Measurements from ENCODE around the gene UBIAD1. TPM values are rescaled to one million over a fixed set of nuclear protein-coding genes. Genes with fewer than 3 reads are reported as not detected.

UBIAD1 gene
- total RNA-seq, 1 experiment from 2014 or later, result 21.6 TPM

GRCh38 chr1:11262171-11263049 is 10.6 kb upstream of the UBIAD1 start, which contains the start of gene MTOR (continued):
- TF ChIP-seq NFYB (CRISPR knock-in tag; conservative IDR thresholded peaks at IDR 0.05; ENCODE audit: low read depth), result peak; percentile 94
- no peak for TF ChIP-seq ZNF396 (CRISPR knock-in tag; IDR thresholded peaks at IDR 0.05; ENCODE audit: borderline replicate concordance)
- TF ChIP-seq RORB (CRISPR knock-in tag; IDR thresholded peaks at IDR 0.05), result no peak
- TF ChIP-seq AR (CRISPR knock-in tag; IDR thresholded peaks at IDR 0.05), result no peak
- TF ChIP-seq PRDM15 (CRISPR knock-in tag; IDR thresholded peaks at IDR 0.05), result no peak
- TF ChIP-seq ZNF317 (CRISPR knock-in tag; IDR thresholded peaks at IDR 0.05; ENCODE audit: borderline replicate concordance, low read depth), result no peak
- 0 out of 2 replicates have a peak, but pooled peaks have one; percentile 37 for TF ChIP-seq JUN (CRISPR knock-in tag; IDR thresholded peaks at IDR 0.05)
- no peak for TF ChIP-seq ATF2 (CRISPR knock-in tag; IDR thresholded peaks at IDR 0.05; ENCODE audit: borderline replicate concordance, low read depth)
- TF ChIP-seq ARID4B (CRISPR knock-in tag; IDR thresholded peaks at IDR 0.05; ENCODE audit: borderline replicate concordance), result no peak
- TF ChIP-seq CTCF (IDR thresholded peaks at IDR 0.05), result no peak
- no peak for TF ChIP-seq ZNF671 (CRISPR knock-in tag; IDR thresholded peaks at IDR 0.05)
- TF ChIP-seq ESRRA (CRISPR knock-in tag; IDR thresholded peaks at IDR 0.05; ENCODE audit: borderline replicate concordance), result 0 out of 2 replicates have a peak, but pooled peaks have one; percentile 41
- TF ChIP-seq TP53 (CRISPR knock-in tag; IDR thresholded peaks at IDR 0.05), result no peak
- no peak for TF ChIP-seq E2F1 (CRISPR knock-in tag; IDR thresholded peaks at IDR 0.05)
- TF ChIP-seq TEAD1 (CRISPR knock-in tag; IDR thresholded peaks at IDR 0.05), result no peak
- TF ChIP-seq EMX1 (CRISPR knock-in tag; IDR thresholded peaks at IDR 0.05), result no peak
- TF ChIP-seq ZNF281 (CRISPR knock-in tag; IDR thresholded peaks at IDR 0.05), result no peak
- TF ChIP-seq ATF1 (CRISPR knock-in tag; IDR thresholded peaks at IDR 0.05), result no peak

All from WTC11 (cell line).